GM12878 (cell line): Measurements from ENCODE around the gene WDFY3. TPM values are rescaled to one million over a fixed set of nuclear protein-coding genes. Genes with fewer than 3 reads are reported as not detected.

Source experiments
- ATAC-seq: fragments of 200-7000 bp; cut with Tn5 transposase; 3 replicates; pipeline ENCODE4 v1.9.1; 2020; ENCODE audit warnings: mild to moderate bottlenecking, moderate library complexity
- BruUV-seq: library from RNA; stranded (reverse); fragments of 400-500 nt; replicated peaks from 2 replicates; lab custom pipeline; 2021; lab: Mats Ljungman, UMichigan
- CTCF ChIA-PET: fragments of 300-600 bp; sonication (Branson Sonifier 250); formaldehyde crosslinking; extraction: SDS; loops from one replicate; lab custom pipeline; 2021; ENCODE audit warnings: inconsistent platforms; lab: Yijun Ruan, JAX
- POLR2A ChIA-PET: fragments of 350-600 bp; formaldehyde crosslinking; extraction: SDS; loops from one replicate; lab custom pipeline; 2021; ENCODE audit warnings: inconsistent platforms; lab: Charles Lee
- RAD21 ChIA-PET: fragments of 300-600 bp; sonication (Branson Sonifier 250); formaldehyde crosslinking; loops from one replicate; lab custom pipeline; 2023; ENCODE audit warnings: antibody characterized with exemption; ENCODE audit not compliant: unreplicated experiment; lab: Charles Lee
- SMC1A ChIA-PET: fragments of 300-600 bp; sonication (Branson Sonifier 250); formaldehyde crosslinking; loops from one replicate; lab custom pipeline; 2023; ENCODE audit not compliant: unreplicated experiment, uncharacterized antibody; lab: Charles Lee
- DNase-seq: peaks from one replicate; pipeline ENCODE4 v3.0.0-alpha.2; 2011; ENCODE audit warnings: low read depth, low spot score
- FAIRE-seq: peaks from 3 replicates; lab custom pipeline; 2011; peaks lifted over from hg19 to GRCh38; lab: Jason Lieb, UNC
- H2AFZ ChIP-seq: 2 replicates; pipeline ENCODE4 v1.6.0; 2011; ENCODE audit warnings: low read depth, low read length, control low read depth; ENCODE audit not compliant: control insufficient read depth
- H3K27ac ChIP-seq: 2 replicates; pipeline ENCODE4 v1.5.1; 2011; ENCODE audit warnings: control low read depth; ENCODE audit not compliant: control insufficient read depth, insufficient read depth
- H3K27me3 ChIP-seq, 2 experiments: replicated peaks in 1 of 2; 2 replicates each; pipeline versions ENCODE4 v1.6.0 to v1.6.1; 2011; ENCODE audit warnings: low read length in 1 of 2; ENCODE audit not compliant: control insufficient read depth in 2 of 2, insufficient read depth in 2 of 2
- H3K36me3 ChIP-seq, 2 experiments: 2 replicates each; pipeline ENCODE4 v1.5.1; 2011; ENCODE audit warnings: low read length in 1 of 2; ENCODE audit not compliant: control insufficient read depth in 2 of 2, insufficient read depth in 2 of 2
- H3K4me1 ChIP-seq: 2 replicates; pipeline ENCODE4 v1.6.1; 2011; ENCODE audit warnings: mild to moderate bottlenecking, low read length, moderate library complexity, mixed read lengths; ENCODE audit not compliant: control insufficient read depth, insufficient read depth
- H3K4me2 ChIP-seq: 2 replicates; pipeline ENCODE4 v1.6.0; 2011; ENCODE audit warnings: control low read depth; ENCODE audit not compliant: control insufficient read depth, insufficient read depth
- H3K4me3 ChIP-seq: fragments of 200-600 bp; sonication (generic); 2 replicates; pipeline ENCODE4 v1.5.1; 2016
- H3K79me2 ChIP-seq: 2 replicates; pipeline ENCODE4 v1.6.0; 2011; ENCODE audit warnings: low read length; ENCODE audit not compliant: control insufficient read depth, insufficient read depth
- H3K9ac ChIP-seq: 2 replicates; pipeline ENCODE4 v1.8.0; 2011; ENCODE audit warnings: low read length, control low read depth, mixed read lengths; ENCODE audit not compliant: control insufficient read depth, insufficient read depth
- H3K9me3 ChIP-seq: replicated peaks from 3 replicates; pipeline ENCODE4 v1.5.1; 2011; ENCODE audit warnings: mild to moderate bottlenecking, low read length; ENCODE audit not compliant: control insufficient read depth, insufficient read depth
- H4K20me1 ChIP-seq: 2 replicates; pipeline ENCODE4 v1.6.0; 2011; ENCODE audit not compliant: control insufficient read depth, insufficient read depth
- BHLHE40 ChIP-seq, 2 experiments: fragments of 450-650 bp in 1 of 2; IDR thresholded peaks; 2 replicates each; pipeline ENCODE4 v1.6.1; 2011 to 2017; ENCODE audit warnings: low read depth in 2 of 2, borderline replicate concordance in 1 of 2, improper control_type of control experiment in 1 of 2, low read length in 1 of 2, mild to moderate bottlenecking in 1 of 2
- CEBPB ChIP-seq, 2 experiments: fragments of 150-350 bp in 1 of 2; IDR thresholded peaks; 2 replicates each; pipeline ENCODE4 v1.6.1; 2012 to 2014; ENCODE audit warnings: low read depth in 2 of 2, low read length in 2 of 2, borderline replicate concordance in 1 of 2, inconsistent platforms in 1 of 2
- EGR1 ChIP-seq, 2 experiments: IDR thresholded peaks; 1 replicate in 1 of 2; 2 replicates in 1 of 2; pipeline ENCODE4 v1.6.1; 2011 to 2012; ENCODE audit warnings: low read depth in 2 of 2, low read length in 2 of 2, borderline replicate concordance in 1 of 2, mild to moderate bottlenecking in 1 of 2, moderate library complexity in 1 of 2
- HCFC1 ChIP-seq: fragments of 150-350 bp; IDR thresholded peaks from 2 replicates; pipeline ENCODE4 v1.6.1; 2014; ENCODE audit warnings: low read length
- IKZF1 ChIP-seq: fragments of 450-650 bp; conservative IDR thresholded peaks from 2 replicates; pipeline ENCODE4 v1.6.1; 2017; ENCODE audit warnings: antibody characterized with exemption, mild to moderate bottlenecking
- LARP7 ChIP-seq: fragments of 450-650 bp; IDR thresholded peaks from 2 replicates; pipeline ENCODE4 v1.6.1; 2017; ENCODE audit warnings: mild to moderate bottlenecking
- RAD51 ChIP-seq: fragments of 450-650 bp; IDR thresholded peaks from 2 replicates; pipeline ENCODE4 v1.6.1; 2016; ENCODE audit warnings: moderate library complexity, mild to moderate bottlenecking, inconsistent platforms
- RBBP5 ChIP-seq: fragments of 200-600 bp; sonication (generic); conservative IDR thresholded peaks from 2 replicates; pipeline ENCODE4 v1.6.1; 2016
- RCOR1 ChIP-seq: conservative IDR thresholded peaks from 2 replicates; pipeline ENCODE4 v1.6.1; 2012; ENCODE audit warnings: low read depth, low read length, improper control_type of control experiment
- SIX5 ChIP-seq: IDR thresholded peaks from 2 replicates; pipeline ENCODE4 v1.6.1; 2011; ENCODE audit warnings: mild to moderate bottlenecking, low read depth, low read length, moderate library complexity; ENCODE audit not compliant: severe bottlenecking
- SPI1 ChIP-seq: IDR thresholded peaks from 2 replicates; pipeline ENCODE4 v1.6.1; 2011; ENCODE audit warnings: low read depth, mild to moderate bottlenecking, low read length, moderate library complexity, borderline replicate concordance; ENCODE audit not compliant: insufficient read depth
- ZNF592 ChIP-seq: fragments of 450-650 bp; IDR thresholded peaks from 2 replicates; pipeline ENCODE4 v1.6.1; 2017; ENCODE audit warnings: mild to moderate bottlenecking, moderate library complexity
- ZZZ3 ChIP-seq: IDR thresholded peaks from 2 replicates; pipeline ENCODE4 v1.6.1; 2011; ENCODE audit warnings: low read depth; ENCODE audit not compliant: control insufficient read depth, insufficient read length
- WGBS: methylation state at CpG from one replicate; pipeline ENCODE4 v1.1.6; 2016; ENCODE audit warnings: low lambda C conversion rate; ENCODE audit not compliant: insufficient replicate concordance, insufficient coverage; ENCODE audit errors: missing lambda C conversion rate; 5-methylcytosine and 5-hydroxymethylcytosine counted together
- in situ Hi-C: fragments of 300-500 bp; cut with MboI; formaldehyde crosslinking; loops from 9 replicates; pipeline ENCODE4 v1.14.3; 2018; ENCODE audit warnings: mixed read lengths
- intact Hi-C: fragments of 100-400 bp; cut with micrococcal nuclease; formaldehyde crosslinking; loops from one replicate; pipeline ENCODE4 v1.14.2; 2022; ENCODE audit not compliant: unreplicated experiment
- polyA plus RNA-seq, 11 experiments: library from polyadenylated mRNA; depleted of rRNA in 4 of 11; unstranded in 6 of 11; stranded (reverse) in 5 of 11; fragments of >200 nt; fragmentation: Nextera tagmentation in 4 of 11; fragmentation: Illumina TruSeq in 1 of 11; extraction: Ambion mirVana in 4 of 11; extraction: Trizol in 1 of 11; gene quantifications; 1 replicate in 1 of 11; 2 replicates in 10 of 11; pipeline versions ENCODE4 v1.2.1 to v1.2.3, GENCODE V29; 2011 to 2016; ENCODE audit warnings: inconsistent platforms in 2 of 11, missing spikeins in 2 of 11, low read depth in 1 of 11
- total RNA-seq, 4 experiments: library from RNA; depleted of rRNA in 3 of 4; stranded (reverse); fragments of >200 nt in 3 of 4; fragmentation: Illumina TruSeq in 1 of 4; extraction: Trizol in 1 of 4; gene quantifications; 2 replicates each; pipeline versions ENCODE4 v1.2.1 to v1.2.3, GENCODE V29; 2013 to 2021
- TF ChIP-seq, protein P1 (sequence below): IDR thresholded peaks from 2 replicates; pipeline ENCODE4 v1.6.1; 2011; ENCODE audit warnings: borderline replicate concordance, low read depth, mild to moderate bottlenecking, moderate library complexity, mixed read lengths, low read length; ENCODE audit not compliant: insufficient read depth; ENCODE audit errors: extremely low read length

WDFY3 gene
- total and polyA plus RNA-seq, 10 of the 15 experiments (the other 5 are each of a cell fraction or from before 2014, with no cell fraction given) = 0.01 to 0.23 (median 0.12) TPM; not detected in 2

- Histone ChIP-seq H3K27ac (no peak overlapping the region), H3K9me3 (no peaks in the 10 kb centered on the region), H3K4me2 (no peak overlapping the region), H3K27me3 (no peaks in the 10 kb centered on the region), H3K4me1 (no peaks in the 10 kb centered on the region), H2AFZ (no peak overlapping the region), H3K79me2 (no peaks in the 10 kb centered on the region), H4K20me1 (no peaks in the 10 kb centered on the region), H3K9ac (no peak overlapping the region), H3K4me3 (no peak overlapping the region), H3K36me3 (no peaks in the 10 kb centered on the region)
- ATAC-seq (no peak), FAIRE-seq (no peak), DNase-seq (no peak)
- in situ Hi-C loops (no loop called here), intact Hi-C loops (no loop called here)
- no TSS peak for BruUV-seq
- TF ChIP-seq EGR1 (IDR thresholded peaks at IDR 0.05; ENCODE audit: borderline replicate concordance in 1 of 2, low read depth in 2 of 2, low read length in 2 of 2) (no peak), BHLHE40 (IDR thresholded peaks at IDR 0.05; ENCODE audit: borderline replicate concordance in 1 of 2, low read depth in 2 of 2, low read length in 1 of 2) (no peak), RBBP5 (no peak), RCOR1 (no peak), CEBPB (IDR thresholded peaks at IDR 0.05; ENCODE audit: borderline replicate concordance in 1 of 2, low read depth in 2 of 2, low read length in 2 of 2) (no peak), SPI1 (no peak), ZNF592 (no peak), RAD51 (no peak), SIX5 (no peak), ZZZ3 (no peak), HCFC1 (no peak), IKZF1 (no peak), LARP7 (no peak)
- TF ChIP-seq, protein P1, sequence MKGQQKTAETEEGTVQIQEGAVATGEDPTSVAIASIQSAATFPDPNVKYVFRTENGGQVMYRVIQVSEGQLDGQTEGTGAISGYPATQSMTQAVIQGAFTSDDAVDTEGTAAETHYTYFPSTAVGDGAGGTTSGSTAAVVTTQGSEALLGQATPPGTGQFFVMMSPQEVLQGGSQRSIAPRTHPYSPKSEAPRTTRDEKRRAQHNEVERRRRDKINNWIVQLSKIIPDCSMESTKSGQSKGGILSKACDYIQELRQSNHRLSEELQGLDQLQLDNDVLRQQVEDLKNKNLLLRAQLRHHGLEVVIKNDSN = no peak
- 28% methylated on average over 4 of the region's 4 CpGs for WGBS
- CTCF ChIA-PET = no interaction called here
- POLR2A ChIA-PET = no interaction called here
- SMC1A ChIA-PET = no interaction called here
- RAD21 ChIA-PET = no interaction called here
Measured at GRCh38 chr4:84652478-84652877, 314.0 kb downstream of the WDFY3 start.
